SH-SY5Y (cell line): Measurements from ENCODE around the gene RAB11FIP4.

Experiments used
- GATA2 ChIP-seq: IDR thresholded peaks from 2 replicates; pipeline ENCODE4 v1.6.1; 2011; ENCODE audit warnings: mild to moderate bottlenecking, low read depth, low read length
- GATA3 ChIP-seq: IDR thresholded peaks from 2 replicates; pipeline ENCODE4 v1.6.1; 2011; ENCODE audit warnings: low read depth, mild to moderate bottlenecking, low read length, moderate library complexity

The RAB11FIP4 gene

GRCh38 chr17:31544186-31544585 is 152.7 kb downstream of the RAB11FIP4 start:
- TF ChIP-seq GATA2 (no peak), GATA3 (no peak)

- TF ChIP-seq GATA3 (no peak), GATA2 (no peak)
Measured at GRCh38 chr17:31546650-31547049, 155.2 kb downstream of the RAB11FIP4 start.

DNA sequence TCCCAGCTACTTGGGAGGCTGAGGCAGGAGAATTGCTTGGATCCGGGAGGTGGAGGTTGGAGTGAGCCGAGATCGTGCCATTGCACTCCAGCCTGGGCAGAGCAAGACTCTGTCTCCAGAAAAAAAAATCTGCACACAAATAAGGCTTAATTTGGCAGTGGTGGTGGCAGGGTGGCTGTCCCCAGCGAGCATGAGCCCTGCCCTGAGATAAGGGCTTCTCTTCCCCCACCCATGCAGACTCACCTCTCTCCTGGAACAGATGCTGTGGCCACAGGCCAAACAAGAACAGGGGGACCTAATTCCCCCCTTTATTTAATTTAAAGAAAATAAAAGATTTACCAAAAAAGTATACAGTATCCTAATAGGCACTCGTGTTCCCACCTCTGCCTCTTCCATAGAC is 157.2 kb downstream of the RAB11FIP4 start:
- TF ChIP-seq GATA3 = no peak
- peak; percentile 62 for TF ChIP-seq GATA2

GRCh38 chr17:31549121-31549524 is 157.6 kb downstream of the RAB11FIP4 start:
- TF ChIP-seq GATA2 = no peak; the same call in 1 of the 2 replicates
- no peak for TF ChIP-seq GATA3

DNA sequence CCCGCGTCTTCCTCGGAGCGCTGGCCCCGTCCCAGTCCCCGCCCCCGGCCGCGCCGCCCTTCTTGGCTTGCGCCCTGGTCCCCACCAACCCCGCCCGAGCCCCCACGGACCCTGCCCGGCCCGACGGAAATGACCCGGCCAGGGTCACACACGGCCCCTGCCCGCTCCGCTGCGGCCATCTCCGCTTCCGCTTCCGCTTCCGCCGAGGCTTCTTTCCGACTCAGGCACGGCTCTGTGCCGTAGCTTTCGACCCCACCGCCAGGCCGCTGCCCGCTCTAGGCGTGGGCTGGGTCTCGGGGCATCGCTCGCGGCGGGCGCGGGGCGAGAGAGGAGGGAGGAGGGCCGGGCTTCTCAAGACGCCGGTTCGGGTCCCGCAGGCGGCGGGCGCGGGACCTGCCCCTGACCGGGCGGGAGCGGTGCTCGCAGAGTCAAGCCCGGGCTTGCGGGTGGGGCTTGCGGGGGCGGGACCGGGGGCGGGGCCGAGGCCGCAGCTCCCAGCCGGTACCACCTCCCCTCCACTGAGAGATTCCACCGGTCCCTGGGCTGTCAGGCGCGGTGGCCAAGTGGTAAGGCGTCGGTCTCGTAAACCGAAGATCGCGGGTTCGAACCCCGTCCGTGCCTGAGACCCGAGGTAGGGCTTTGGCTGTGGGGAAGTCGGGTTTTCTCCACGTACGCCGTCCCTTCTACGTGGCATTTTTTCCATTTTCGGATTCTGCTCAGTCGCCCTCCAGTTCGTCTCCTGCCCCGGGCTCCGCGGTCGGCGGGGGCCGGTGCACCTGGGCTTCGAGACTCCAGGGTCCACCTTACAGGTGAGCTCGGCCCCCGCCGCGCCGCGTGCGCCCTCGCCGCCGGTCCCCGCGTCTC is 158.3 kb downstream of the RAB11FIP4 start:
- TF ChIP-seq GATA2 = no peak
- no peak for TF ChIP-seq GATA3

DNA sequence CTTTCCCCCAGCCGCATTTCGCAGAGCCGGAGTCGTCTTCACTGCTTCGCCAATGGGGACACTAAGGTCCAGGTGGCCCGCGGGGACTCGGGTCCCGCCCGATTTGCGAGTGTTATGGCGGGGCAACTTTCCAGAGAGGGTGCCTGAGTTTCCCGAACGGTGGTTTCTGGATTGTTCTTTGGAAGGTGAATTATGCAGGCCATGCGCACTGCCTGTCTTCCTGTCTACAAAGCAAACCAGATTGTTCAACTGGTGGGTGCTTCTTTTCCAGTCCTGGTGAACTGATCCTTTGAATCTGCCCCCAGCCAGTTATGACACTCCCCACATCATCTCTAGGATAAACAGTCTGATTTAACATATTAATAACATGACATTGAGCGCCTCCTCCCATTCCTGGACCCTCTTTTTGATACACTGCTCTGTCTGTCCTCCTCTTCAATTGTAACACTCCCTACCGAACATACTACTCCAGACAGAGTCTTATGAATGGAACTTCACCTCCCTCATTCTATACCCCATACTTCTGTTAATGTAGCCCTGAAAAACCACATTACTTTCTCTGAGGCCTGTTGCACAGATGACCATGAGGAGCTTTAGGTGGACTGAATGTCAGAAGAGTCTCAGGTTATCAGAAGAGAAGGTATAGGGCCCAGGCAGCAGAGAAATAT is 159.0 kb downstream of the RAB11FIP4 start:
- TF ChIP-seq GATA3 (no peak), GATA2 (no peak)

GRCh38 chr17:31552568-31552967 is 161.1 kb downstream of the RAB11FIP4 start:
- TF ChIP-seq GATA3 (no peak), GATA2 (no peak)

DNA sequence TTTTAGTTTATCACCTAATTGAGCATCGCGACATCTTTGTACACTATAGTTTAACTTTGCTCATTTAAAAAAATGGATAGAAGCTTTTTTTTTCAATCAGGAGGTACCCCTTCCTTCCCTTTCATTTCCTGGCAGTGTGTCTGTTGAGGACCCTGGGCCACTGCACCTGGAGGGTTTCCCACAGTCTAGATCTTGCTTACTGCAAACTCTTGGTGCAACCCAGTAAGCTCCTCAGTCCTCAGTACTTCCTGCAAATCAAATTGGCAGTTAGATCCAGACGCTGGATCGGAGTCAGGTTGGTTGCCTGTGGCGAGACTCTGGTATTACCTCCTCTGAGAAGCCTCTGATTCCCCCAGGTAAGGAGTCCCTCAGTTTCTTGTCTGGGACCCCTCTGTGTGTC is 162.0 kb downstream of the RAB11FIP4 start:
- no peak for TF ChIP-seq GATA2

DNA sequence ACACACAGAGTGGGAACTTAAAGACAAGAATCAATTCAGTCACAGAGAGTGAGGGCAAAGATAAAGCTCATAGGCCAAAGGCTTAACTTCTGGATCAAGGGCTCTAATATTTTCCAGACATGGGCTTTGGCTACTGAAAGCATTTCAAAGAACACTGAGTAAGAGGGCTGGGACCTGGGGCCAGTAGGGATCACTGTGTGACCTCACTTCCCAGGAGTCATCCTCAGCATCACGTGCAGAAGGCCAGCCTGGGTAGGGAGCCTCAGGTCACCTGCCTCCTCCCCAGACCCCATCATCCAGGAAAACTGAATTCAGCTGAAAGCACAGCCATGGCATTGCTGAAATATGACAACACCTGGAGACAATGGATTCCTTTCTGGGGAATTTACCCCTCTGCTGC is 163.5 kb downstream of the RAB11FIP4 start:
- TF ChIP-seq GATA2 = no peak
- no peak for TF ChIP-seq GATA3

DNA sequence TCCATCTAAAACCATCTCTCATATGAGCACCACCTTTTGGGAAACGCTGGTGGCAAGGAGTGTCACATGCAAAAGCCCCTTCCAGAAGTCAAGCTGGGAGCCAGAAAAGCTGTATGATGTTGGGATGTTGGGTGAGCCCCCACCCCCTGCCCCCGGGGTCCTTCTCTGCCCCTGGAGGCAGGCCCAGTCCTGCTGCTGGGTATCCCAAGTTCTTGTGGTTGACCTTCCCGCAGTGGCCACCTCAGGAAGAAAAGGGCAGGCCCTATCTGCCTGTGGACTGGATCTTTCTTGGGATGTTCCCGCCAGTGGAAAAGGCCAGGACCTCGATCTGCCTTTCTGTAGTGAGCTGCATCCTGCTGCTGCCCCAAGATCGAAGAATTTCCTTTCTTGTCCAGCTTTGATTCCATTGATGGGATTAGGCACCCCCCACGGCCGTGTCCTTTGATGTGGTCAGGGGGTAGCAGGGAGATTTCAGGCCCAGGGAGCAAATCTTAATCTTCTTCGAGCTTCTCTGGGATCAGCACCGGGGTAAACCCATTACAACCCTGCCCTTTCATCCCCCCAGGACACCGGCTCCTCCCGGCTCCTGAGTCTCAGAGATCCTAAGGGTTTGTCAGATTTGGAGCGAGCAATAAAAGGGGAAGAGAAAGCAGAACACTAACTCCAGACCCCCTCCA is 165.6 kb downstream of the RAB11FIP4 start:
- TF ChIP-seq GATA2 = no peak

DNA sequence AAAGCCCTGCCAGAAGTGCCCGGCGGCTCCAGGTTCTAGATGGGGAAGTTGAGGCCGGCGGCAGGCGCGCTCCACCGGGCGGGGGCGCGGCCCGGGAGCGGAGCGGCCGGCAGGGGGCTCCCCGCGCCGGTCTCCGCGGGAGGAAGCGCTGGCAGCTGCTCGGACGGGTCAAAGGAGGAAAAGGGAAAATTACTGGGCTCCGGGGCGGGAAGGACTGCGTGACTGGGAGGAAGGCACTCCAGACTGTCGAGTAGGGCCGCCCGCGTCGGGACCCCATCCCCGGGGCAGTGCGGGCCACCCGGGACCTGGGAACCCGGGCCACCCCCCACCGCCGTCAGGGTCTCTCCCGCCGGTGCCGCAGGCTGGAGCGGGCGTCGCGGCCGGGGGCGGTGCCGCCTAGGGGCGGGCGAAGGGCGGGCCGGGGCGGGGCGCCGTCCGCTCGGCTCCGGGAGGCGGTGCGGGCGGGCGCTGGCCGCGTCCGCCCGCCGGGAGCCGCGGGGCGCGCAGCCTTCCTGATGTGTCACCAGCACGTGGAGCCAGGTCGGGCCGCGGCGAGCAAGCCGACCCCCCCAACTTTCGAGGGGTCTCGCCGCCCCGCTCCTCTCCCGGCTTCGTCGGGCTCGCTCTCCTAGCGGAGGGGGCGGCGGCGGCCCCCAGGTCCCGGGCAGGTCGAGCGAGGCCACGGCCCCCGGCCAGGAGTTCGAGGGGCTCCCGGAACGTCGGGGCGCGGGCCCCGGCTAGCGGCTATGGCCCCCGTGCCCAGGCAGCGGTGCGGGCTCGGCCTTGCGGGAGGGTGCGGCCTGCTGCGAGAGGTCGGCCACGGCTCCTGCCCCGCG is 167.5 kb downstream of the RAB11FIP4 start:
- no peak for TF ChIP-seq GATA3

DNA sequence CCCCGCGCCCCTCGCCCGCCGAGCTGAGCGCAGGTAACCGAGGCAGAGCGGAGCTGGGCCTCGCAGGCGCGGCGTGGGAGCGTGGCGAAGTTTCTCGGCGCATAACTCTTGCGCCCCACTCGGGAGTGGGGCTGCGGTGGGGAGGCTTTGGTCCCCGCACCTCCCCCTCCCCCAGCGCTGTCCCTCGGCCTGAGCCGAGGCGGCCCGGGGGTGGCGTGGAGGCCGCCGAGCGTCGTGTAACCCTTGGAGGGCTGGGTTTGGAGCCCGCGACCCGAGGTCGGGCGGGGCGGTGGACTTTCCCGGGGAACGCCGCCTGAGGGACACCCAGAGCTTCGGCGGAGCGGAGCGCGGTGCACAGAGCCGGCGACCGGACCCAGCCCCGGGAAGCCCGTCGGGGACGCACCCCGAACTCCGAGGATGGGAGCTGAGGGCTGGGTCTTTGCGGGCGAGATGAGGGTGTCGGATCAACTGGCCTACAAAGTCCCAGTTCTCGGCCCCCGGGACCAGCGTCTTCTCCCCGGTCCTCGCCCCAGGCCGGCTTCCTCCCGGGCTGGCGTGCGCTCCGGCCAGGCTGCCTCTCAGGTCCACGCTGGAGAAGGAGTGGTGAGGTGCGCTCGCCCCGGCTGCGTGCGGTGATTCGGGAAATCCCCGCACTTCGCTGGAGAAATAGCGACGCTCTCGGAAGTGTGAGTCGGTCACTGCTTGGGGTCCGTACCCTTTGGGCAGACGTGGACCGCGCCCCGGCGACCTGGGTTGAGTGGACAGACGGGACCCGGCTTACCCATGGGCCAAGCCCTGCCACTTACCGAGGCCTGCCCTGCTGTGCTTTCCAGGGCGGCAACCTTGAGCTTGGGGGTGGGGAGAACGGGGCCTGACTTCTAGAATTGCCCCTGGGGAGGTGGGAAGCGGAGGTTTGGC is 168.4 kb downstream of the RAB11FIP4 start:
- TF ChIP-seq GATA3 = no peak
- no peak for TF ChIP-seq GATA2

- TF ChIP-seq GATA3 = no peak
- TF ChIP-seq GATA2 = no peak
Measured at GRCh38 chr17:31560616-31561235, 169.3 kb downstream of the RAB11FIP4 start.
